GM19043 (cell line): ENCODE results near the gene CKAP5.

ENCODE experiments used
- ATAC-seq: cut with Tn5 transposase; IDR thresholded peaks from one replicate; pipeline ENCODE4 v1.9.1; 2021; ENCODE audit warnings: low read depth; ENCODE audit not compliant: unreplicated experiment

Gene CKAP5

DNA sequence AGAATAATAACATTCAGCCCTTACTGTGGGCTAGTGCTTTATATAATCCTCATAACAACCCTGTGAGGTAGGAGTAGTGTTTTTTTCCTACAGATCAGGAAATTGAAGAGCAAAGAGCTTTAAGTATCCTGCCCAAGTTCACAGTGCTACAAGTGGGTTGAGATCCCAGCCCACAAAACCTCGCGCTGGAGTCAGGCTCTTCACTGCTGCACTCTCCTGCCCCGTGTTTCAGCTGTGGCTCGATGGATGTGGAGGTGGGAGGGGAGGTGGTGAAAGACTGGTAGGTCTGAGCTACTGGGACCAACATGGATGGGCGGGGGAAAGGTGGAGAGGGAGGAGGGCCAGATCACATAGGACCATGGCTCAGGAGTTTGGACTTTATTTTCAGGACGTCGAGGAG is 139.2 kb downstream of the CKAP5 start:
- no peak for ATAC-seq

DNA sequence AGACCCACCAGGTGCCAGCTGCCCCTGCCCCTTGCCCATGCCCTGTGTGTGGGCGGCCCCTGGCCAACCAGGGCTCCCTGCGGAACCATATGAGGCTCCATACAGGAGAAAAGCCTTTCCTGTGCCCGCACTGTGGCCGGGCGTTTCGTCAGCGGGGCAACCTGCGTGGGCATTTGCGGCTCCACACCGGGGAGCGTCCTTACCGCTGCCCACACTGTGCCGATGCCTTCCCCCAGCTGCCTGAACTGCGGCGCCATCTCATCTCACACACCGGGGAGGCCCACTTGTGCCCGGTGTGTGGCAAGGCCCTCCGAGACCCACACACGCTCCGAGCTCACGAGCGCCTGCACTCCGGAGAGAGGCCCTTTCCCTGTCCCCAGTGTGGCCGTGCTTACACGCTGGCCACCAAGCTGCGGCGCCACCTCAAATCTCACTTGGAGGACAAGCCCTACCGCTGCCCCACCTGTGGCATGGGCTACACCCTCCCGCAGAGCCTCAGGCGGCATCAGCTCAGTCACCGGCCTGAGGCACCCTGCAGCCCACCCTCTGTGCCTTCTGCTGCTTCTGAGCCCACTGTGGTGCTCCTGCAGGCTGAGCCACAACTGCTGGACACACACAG is 140.9 kb downstream of the CKAP5 start:
- ATAC-seq: no peak

DNA sequence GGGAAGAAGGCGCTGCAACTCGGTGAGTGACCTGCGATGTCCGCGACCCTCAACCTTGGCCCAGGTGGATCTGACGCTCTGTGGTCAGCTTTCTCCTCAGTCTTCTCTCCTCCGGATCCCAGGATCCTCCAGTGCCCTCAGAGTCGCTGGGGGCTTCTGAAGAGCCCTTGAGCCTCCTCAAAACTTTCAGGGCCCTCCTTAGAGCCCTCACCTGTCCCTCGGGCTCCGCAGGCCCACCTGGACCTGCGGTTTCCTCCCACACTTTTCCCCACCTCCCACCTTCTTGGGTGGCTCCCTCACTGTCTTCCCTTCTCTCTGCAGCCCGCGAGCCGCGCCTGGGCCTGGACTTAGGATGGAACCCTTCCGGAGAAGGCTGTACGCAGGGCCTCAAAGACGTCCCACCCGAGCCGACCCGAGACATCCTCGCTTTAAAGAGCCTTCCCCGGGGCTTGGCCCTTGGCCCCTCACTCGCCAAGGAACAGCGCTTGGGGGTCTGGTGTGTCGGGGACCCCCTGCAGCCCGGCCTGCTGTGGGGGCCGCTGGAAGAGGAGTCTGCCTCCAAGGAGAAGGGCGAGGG is 144.9 kb downstream of the CKAP5 start:
- no peak for ATAC-seq

DNA sequence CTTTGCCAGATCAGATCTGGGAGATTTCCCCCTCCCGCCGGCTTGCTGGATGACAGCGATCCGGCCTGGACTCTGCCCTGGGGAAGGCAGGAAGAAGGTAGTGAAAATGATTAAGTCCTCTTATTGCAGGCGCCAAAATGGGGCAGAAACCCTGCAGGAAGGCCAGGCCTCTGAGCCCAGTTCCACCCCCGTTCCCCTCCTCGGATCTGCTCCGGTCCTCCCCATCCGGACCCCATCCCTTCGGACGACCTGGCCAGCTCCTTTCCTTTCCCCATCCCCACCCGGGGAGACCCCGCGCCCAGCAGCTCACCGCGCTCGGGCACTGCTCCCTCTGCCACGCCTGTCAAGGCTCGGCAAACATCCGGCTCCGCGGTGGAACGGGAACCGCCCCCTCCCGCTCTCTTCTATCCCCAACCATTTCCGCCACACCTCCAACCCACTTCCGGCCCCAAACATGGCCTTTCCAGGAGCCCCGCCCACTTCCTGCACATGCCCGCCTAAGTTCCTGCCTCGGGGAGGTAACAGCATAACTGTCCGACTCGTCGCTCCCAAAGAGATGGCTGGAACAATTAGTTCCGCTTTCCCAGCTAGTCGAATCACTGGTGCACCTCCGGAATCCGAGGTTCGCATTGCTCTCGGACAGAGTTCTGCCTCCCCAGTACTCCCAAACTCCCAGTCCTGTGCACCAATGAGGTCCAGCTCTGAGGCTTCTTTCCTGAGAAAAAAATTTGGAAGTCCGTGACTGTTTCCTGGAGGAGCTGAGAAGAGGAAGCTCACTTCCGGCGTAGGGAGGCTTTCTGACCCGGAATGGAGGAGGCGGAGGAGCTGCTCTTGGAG is 145.6 kb downstream of the CKAP5 start, which contains the start of the genes ARHGAP1 and ZNF408:
Gene ARHGAP1, minus strand, starts transcription at position 379 of the 837 bp plus-strand sequence. CDS start 4,512 bp downstream, outside the sequence.
Gene ZNF408, plus strand, starts transcription at position 791 of the 837 bp plus-strand sequence. Its CDS starts 17 bp downstream, at position 808.
- ATAC-seq: peak; percentile 93

DNA sequence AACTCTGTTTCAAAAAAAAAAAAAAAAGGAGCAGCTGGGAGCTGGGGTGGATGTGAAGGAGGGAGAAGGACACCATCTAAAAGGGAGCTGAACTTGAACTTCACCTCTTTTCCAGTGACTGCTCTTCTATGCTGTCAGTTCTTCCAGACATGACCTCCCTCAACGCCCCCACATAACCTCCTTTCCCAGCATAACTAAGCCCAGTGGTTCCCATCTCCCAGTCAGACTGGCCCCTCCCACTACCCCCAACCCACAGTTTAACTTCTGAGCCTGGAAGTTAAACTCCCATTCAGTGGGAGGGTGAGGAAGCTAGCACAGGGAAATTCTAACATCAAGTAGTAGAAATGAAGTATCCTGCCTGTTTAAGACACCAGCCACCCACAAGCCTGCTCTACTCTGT is 147.5 kb downstream of the CKAP5 start:
- ATAC-seq: no peak

DNA sequence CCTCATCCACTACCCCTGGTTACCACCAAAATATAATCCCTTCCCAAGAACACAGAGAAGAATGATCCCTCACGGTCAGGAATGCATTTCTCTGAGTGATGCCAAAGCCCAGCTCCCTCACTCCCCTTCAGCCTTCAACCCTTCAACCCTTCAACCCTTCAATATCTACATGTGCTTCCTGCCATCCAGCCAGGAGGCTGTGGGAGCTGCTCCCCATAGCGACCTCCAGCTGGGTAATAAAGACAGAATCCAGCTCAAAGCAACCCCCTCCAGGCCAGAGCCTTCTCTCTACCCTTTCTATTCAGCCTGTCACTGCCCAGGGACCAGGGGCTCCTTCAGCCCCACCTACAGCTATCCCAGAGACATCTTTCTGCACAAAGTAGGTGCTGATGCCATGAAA is 148.4 kb downstream of the CKAP5 start:
- ATAC-seq: no peak

DNA sequence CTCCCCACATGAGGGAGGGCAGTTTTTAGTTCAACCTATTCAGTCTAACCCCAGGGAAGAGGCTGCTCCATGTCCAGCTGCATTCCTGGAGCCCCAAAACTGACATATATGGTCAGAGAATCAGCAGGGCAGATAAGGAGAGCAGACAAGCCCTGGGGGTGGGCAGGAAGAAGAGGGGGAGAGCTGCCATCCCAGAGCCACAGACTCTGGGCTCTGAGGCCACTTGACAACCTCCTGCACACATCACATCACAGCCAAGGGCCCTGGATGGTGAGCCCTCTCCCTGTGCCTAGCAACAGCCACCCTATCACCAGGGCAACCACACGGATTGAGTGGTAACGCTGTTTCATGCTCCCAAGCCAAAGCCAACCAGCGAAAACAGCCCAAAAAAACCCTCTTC is 148.8 kb downstream of the CKAP5 start:
- no peak for ATAC-seq

DNA sequence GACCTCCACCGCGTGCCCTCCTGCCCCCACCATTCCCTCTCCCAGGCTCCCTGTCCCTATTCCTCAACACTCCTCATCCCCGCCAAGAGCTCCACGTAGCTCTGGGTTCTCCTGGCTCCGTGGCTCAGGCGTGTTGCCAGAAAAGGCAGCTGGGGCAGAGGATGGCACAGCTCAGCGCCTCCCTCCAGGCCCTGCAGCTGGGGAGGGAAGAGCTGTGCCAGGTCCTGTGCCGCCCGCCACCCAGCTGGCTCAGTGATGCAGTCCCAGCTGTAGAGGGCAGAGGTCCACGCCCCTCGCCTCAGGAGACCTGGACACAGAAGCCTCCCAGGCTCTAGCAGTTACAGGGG is 149.9 kb downstream of the CKAP5 start:
- ATAC-seq: no peak

DNA sequence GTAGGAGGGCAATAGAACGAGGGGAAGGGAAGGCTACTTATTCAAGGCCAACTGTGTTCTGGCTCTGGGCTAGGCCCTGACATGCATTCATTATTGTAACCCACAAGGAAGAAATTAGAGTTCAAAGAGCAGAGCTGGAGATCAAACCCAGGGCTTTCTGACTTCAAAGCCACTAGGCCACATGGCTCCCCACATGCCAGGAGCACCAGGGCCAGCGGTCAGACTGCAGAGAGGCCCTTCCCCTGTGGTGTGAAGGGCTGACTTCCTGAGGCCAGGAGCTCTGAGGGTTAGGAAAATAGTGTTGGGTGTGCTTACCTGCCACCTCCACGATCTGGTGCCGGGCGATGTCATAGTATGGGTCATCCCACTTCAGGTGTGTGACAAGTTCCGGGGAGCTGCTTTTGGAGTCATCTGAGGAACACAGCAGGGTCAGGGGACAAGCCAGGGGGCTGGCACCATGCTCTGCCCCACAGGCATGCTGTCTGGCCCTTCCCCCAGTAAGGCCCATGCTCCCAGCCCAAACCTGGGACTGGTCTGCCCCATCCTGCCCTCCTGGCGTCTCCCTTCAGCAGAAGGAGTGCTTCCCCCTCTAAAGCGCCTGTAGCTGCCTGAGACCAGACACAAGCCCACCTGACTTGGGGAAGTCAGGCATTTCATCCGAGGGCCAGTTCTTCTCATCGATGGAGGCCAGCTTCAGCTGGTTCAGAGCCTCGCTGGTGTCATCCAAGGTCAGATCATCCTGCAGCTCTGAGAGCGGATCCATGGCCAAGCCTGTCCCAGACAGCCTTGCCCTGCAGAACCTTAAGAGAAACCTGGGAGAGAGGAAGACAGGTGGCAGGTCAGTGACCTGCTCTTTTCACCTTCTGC is 150.5 kb downstream of the CKAP5 start:
- no peak for ATAC-seq

DNA sequence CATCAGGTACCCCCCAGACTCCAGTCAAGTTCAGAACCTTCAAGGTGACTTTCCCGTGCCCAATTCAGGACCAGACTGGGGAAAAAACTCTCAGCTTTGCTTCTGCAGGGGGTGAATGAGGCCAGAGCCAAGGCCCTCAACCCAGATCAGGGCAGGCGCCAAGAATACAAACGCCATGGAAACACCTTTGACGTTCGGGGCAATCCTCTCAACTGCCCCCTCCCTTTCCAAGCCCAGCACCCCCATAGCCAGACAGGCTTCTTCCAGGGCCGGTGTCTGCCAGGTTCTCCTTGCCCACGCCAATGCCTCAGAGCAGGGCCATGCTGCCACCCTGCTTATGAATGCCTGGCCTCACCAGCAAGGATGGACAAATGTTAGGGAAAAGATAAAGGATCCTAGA is 151.5 kb downstream of the CKAP5 start:
- no peak for ATAC-seq

DNA sequence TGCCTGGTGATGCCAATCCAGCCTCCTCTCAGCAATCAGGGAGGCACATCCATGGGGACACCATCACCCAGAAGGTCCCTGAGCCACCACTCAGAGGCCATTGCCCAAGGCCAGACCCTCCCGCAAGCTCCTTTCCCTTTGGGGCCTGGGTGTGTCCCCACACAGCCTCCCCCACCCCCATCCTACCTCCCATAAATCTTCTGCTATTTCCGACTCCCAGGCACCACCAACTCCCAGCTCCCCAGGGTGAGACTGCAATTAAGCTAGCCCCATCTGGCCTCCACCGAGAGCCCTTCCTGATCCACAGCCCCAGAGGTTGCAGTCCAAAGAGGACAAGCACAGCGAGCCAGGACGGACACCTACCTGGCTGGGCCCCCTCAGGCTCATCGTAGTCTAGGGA is 152.0 kb downstream of the CKAP5 start:
- no peak for ATAC-seq

DNA sequence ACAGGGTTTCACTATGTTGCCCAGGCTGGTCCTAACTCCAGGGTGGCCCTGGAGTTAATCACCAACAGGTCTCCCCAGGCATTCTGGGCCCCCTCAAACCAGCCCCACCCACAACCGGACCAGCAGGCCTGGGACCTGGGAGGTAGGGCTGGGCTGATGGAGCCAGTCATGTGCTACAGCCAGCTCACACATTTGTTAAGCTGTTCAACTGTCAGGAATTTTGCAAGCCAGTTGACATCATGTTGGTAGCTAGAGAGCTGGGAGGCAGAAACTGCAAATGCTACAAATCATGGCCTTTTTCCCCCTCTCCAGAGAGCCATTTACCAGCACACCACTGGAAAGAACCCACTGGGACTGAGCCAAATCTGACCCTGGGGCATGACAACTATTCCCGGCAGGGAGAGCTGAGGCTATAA is 152.5 kb downstream of the CKAP5 start:
- ATAC-seq: no peak
